Immature natural killer cell (primary cell): Measurements from ENCODE around the gene JPH3. TPM values are rescaled to one million over a fixed set of nuclear protein-coding genes. Genes with fewer than 3 reads are reported as not detected.

Experiments
- DNase-seq, 3 donors: peaks; one replicate each; pipeline ENCODE4 v3.0.0; 2022; ENCODE audit warnings: mixed read lengths in 1 of 3
- H3K27ac Mint-ChIP-seq, 6 donors: one replicate each; pipeline ENCODE4 v1.8.0; 2020; ENCODE audit warnings: mixed read lengths in 6 of 6, mild to moderate bottlenecking in 5 of 6, inconsistent platforms in 4 of 6, moderate library complexity in 3 of 6
- H3K27me3 Mint-ChIP-seq, 3 donors: one replicate each; pipeline ENCODE4 v1.8.0; 2020 to 2021; ENCODE audit warnings: low read depth in 3 of 3, mild to moderate bottlenecking in 3 of 3, mixed read lengths in 3 of 3, moderate library complexity in 3 of 3, inconsistent platforms in 1 of 3
- H3K36me3 Mint-ChIP-seq, 3 donors: one replicate each; pipeline ENCODE4 v1.8.0; 2020; ENCODE audit warnings: mixed read lengths in 3 of 3, inconsistent platforms in 2 of 3, mild to moderate bottlenecking in 2 of 3
- H3K4me1 Mint-ChIP-seq, 2 donors: one replicate each; pipeline ENCODE4 v1.8.0; 2020; ENCODE audit warnings: inconsistent platforms in 2 of 2, mild to moderate bottlenecking in 2 of 2, mixed read lengths in 2 of 2, moderate library complexity in 1 of 2
- H3K4me3 Mint-ChIP-seq, 5 donors: one replicate each; pipeline ENCODE4 v1.8.0; 2020; ENCODE audit warnings: mild to moderate bottlenecking in 5 of 5, mixed read lengths in 5 of 5, inconsistent platforms in 3 of 5, moderate library complexity in 3 of 5
- H3K9me3 Mint-ChIP-seq, 6 donors: one replicate each; pipeline ENCODE4 v1.8.0; 2020; ENCODE audit warnings: mild to moderate bottlenecking in 6 of 6, mixed read lengths in 6 of 6, inconsistent platforms in 4 of 6, moderate library complexity in 3 of 6
- polyA plus RNA-seq, 3 donors: library from polyadenylated mRNA; unstranded; fragments of 300-500 nt; fragmentation: Illumina TruSeq; gene quantifications; one replicate each; pipeline ENCODE4 v1.2.3, GENCODE V29; 2021

JPH3 gene
- polyA plus RNA-seq, 3 donors from 2014 or later: not detected

DNA sequence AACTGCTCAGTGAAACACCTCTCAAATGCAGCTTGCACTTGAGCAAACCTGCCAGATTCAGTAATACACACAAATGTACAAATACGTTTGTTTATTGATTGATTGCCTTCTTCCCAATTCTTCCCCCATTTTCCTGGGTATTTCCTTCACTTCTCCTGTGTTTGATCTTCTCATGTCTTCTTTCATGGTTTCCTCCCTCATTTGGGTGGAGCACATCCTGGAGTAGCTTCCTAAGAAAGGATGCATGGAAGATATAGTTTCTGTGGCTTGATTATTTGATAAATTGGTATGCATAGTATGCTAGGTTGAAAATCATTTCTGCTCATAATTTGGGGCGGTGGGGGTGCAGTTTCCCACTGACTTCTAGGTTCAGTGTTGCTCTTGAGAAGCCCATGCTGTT lies 28.8 kb downstream of the JPH3 start:
- peaks cover 3 to 5% (median 5%) of the 10 kb centered on the region in 3 donors for H3K27me3 Mint-ChIP-seq
- H3K27ac Mint-ChIP-seq: no peak overlapping the region
- H3K9me3 Mint-ChIP-seq: peaks cover 0 to 15% (median 5%) of the 10 kb centered on the region in 6 donors
- H3K4me3 Mint-ChIP-seq: no peak overlapping the region
- H3K36me3 Mint-ChIP-seq: peaks cover 0 to 9% (median 0%) of the 10 kb centered on the region in 3 donors
- H3K4me1 Mint-ChIP-seq: peaks cover 12 to 13% of the 10 kb centered on the region in 2 donors
- no peak for DNase-seq

DNA sequence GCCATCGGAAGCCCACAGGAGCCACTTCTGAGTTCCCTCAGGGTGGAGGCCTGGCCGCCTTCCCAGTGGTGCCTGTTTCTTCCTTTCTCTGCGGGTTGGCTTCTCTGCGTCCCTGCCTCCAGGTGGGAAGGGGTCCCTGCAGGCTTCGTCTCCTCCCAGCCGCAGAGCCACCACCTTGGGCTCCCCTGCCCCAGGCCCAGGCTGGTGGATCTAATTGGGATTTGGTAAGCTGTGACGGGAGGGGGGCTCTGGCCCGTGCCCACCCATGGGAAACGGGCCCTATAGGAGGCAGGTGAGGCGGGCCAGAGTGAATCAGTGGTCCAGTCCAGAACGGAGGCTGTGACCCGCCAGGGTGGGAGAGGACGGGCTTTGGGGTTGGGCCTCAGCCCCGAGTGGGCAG lies 32.1 kb downstream of the JPH3 start:
- H3K9me3 Mint-ChIP-seq: peaks cover 0 to 15% (median 5%) of the 10 kb centered on the region in 6 donors
- H3K27me3 Mint-ChIP-seq: peaks cover 4 to 11% (median 5%) of the 10 kb centered on the region in 3 donors
- peaks cover 0 to 9% (median 0%) of the 10 kb centered on the region in 3 donors for H3K36me3 Mint-ChIP-seq
- H3K4me1 Mint-ChIP-seq: peaks cover 22 to 24% of the 10 kb centered on the region in 2 donors
- DNase-seq: no peak
- H3K4me3 Mint-ChIP-seq: no peak overlapping the region
- H3K27ac Mint-ChIP-seq: no peak overlapping the region

DNA sequence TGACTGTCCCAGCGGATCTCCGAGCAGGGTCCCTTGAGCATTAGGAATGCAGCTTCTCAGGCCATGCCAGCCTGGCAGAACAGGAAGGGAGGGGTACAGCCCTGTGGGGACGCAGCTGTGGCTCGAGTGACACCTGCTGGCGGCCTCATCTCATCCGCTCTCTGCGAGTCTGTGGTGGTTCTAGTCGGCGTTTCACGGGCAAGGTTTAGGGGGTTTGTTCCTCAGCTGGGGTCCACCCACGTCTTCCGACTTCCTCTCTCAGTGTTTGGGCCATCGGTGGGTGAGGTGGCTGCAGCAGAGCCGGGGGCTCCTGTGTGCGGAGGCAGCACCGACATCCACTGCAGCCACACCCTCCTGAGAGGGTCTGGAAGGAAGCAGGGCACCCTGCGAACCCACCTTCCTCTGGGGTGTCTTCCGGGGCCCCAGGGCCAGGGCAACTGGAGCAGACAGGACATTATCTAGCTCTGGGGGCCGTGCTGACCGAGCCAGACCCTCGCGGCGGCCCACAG lies 33.3 kb downstream of the JPH3 start:
- H3K36me3 Mint-ChIP-seq: peaks cover 0 to 6% (median 0%) of the 10 kb centered on the region in 3 donors
- peaks cover 22 to 24% of the 10 kb centered on the region in 2 donors for H3K4me1 Mint-ChIP-seq
- H3K4me3 Mint-ChIP-seq: peak overlapping the region; percentile 74 to 90 (median 86)
- DNase-seq: peak; percentile 58 to 65 (median 60)
- H3K27me3 Mint-ChIP-seq: peaks cover 4 to 13% (median 6%) of the 10 kb centered on the region in 3 donors
- peaks cover 0 to 14% (median 5%) of the 10 kb centered on the region in 6 donors for H3K9me3 Mint-ChIP-seq
- H3K27ac Mint-ChIP-seq: peak overlapping the region in 5 of 6 donors; percentile 4 to 84 (median 78)

DNA sequence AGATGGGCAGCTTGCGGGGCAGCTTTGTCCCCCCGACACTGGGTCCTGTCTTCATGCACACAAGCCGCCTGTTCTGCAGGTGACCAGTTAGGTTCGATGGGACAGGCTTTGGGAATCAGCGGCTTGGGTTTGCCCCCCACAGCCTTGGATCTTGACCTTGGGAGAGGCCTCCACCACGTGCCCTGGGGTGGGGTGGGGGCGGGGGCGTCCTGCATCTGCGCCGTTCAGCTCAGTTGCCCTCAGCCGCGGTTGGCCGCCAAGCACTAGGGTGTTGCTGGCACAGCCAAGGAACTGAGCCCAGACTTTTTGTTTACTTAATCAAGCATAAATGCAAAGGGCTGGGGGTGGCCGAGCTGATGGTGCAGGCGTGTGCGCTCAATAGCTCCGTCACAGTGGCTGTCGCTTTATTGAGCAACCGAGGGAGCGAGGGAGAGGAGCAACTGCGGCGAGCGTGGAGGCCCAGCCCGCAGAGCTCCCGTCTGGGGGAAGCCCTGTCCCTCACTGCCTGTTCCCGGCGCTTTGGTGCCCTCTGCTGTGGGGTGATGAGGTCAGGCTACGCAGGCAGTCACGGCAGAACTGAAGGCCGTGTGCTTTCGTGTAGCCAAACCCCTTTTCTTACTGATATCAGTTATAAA lies 33.9 kb downstream of the JPH3 start:
- peaks cover 4 to 13% (median 4%) of the 10 kb centered on the region in 3 donors for H3K27me3 Mint-ChIP-seq
- H3K27ac Mint-ChIP-seq: peak overlapping the region; percentile 21 to 84 (median 67)
- DNase-seq: peak; percentile 70 to 77 (median 74)
- peaks cover 22 to 24% of the 10 kb centered on the region in 2 donors for H3K4me1 Mint-ChIP-seq
- peaks cover 0 to 8% (median 4%) of the 10 kb centered on the region in 6 donors for H3K9me3 Mint-ChIP-seq
- peaks cover 0 to under 1% (median 0%) of the 10 kb centered on the region in 3 donors for H3K36me3 Mint-ChIP-seq
- H3K4me3 Mint-ChIP-seq: peak overlapping the region; percentile 74 to 90 (median 86)

DNA sequence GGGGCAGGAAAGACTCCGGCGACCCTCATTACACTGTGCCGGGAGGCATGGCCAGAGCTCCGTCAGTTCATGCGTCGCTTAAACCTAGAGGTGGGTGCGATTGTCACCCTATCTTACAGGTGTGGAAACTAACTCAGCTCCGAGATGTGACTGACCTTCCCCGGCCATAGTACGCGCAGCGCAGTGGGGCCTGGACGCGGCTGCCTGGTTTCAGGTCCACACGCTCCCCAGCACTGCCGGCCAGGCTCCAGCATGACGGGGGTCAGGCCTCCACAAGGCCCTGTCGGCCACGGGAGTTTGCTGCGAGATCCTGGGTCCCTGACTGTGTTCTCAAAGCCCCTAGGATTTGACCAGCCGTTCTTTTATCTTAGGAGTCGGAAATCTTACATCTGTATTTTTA lies 34.4 kb downstream of the JPH3 start:
- peaks cover 0 to 3% (median 0%) of the 10 kb centered on the region in 6 donors for H3K9me3 Mint-ChIP-seq

DNA sequence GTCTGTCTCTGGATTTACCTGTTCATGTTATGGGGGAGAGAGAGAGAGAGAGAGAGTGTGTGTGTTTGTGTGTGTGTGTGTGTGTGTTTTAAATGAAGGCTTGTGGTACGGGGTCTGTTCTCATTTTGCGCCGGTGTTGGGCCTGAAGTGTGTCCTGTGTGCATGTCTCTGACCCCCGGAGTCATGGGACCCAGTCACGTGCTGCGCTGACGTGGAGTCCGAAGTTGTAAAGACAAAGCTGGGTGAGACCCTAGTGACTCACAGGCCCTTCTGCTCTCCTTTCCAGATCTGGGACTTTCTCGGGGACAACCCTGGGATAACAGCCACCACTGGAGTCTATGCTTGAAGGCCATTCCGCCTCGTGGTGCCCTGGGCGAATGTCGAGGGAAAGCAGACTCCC lies 35.0 kb downstream of the JPH3 start:
- H3K4me3 Mint-ChIP-seq: peak overlapping the region in 2 of 5 donors; percentile 8 to 86
- H3K9me3 Mint-ChIP-seq: no peaks in the 10 kb centered on the region
- no peak for DNase-seq
- H3K4me1 Mint-ChIP-seq: peaks cover 22 to 24% of the 10 kb centered on the region in 2 donors
- H3K27me3 Mint-ChIP-seq: peaks cover 4 to 12% (median 5%) of the 10 kb centered on the region in 3 donors
- H3K27ac Mint-ChIP-seq: peak overlapping the region in 2 of 6 donors; percentile 35 to 58
- no peaks in the 10 kb centered on the region for H3K36me3 Mint-ChIP-seq

More for the DNA sequence above, 34.4 kb downstream of the JPH3 start:
- Mint-ChIP-seq H3K36me3 (no peaks in the 10 kb centered on the region), H3K4me1 (peaks cover 22 to 24% of the 10 kb centered on the region in 2 donors), H3K27me3 (peaks cover 4 to 13% (median 6%) of the 10 kb centered on the region in 3 donors), H3K27ac (peak overlapping the region in 3 of 6 donors; percentile 35 to 84 (median 67)), H3K4me3 (peak overlapping the region in 4 of 5 donors; percentile 74 to 90 (median 87))
- no peak for DNase-seq

DNA sequence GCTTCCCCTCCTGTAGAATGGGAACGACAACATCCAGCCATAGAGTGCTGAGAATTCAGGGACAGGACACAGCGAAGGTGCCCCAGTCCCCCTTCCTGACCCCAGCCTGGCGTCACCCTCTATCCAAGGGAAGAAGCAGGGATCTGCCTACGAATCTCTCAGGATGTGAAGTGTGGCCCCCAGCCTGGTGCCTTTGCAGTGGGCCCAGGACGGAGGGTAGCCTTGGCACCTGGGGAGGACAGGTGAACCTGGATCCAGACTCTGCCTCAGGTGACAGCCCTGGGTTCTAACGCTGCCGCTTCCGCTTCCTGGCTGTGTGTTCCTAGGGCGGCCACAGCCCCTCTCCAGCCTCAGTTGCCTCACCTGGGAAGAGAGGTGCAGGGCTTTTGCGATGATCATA lies 36.4 kb downstream of the JPH3 start:
- Mint-ChIP-seq H3K27me3 (peaks cover 2 to 10% (median 5%) of the 10 kb centered on the region in 3 donors), H3K9me3 (no peaks in the 10 kb centered on the region), H3K36me3 (no peaks in the 10 kb centered on the region), H3K27ac (no peak overlapping the region), H3K4me3 (no peak overlapping the region), H3K4me1 (peaks cover 22 to 24% of the 10 kb centered on the region in 2 donors)
- no peak for DNase-seq

DNA sequence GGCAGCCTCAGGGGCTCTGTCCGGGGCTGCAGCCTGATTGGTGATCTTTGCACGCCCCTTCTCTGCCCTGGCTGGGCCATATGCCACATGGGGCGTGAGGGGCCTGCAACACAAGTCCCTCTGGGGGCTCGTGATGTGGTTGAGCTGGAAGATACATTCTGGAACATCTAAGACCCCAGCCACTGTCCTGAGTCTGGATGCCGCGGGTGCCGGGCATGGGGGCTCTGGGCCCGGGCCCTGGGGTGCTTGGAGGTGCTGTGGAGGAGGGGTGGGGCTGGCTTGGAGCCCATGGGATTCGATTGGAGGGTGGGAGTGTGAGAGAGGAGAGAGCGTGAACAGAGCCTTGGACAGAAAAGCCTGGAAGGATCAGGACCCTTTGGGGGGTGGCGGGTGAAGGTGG lies 39.4 kb downstream of the JPH3 start:
- no peaks in the 10 kb centered on the region for H3K36me3 Mint-ChIP-seq
- peaks cover 2 to 9% (median 5%) of the 10 kb centered on the region in 3 donors for H3K27me3 Mint-ChIP-seq
- H3K4me3 Mint-ChIP-seq: no peak overlapping the region

DNA sequence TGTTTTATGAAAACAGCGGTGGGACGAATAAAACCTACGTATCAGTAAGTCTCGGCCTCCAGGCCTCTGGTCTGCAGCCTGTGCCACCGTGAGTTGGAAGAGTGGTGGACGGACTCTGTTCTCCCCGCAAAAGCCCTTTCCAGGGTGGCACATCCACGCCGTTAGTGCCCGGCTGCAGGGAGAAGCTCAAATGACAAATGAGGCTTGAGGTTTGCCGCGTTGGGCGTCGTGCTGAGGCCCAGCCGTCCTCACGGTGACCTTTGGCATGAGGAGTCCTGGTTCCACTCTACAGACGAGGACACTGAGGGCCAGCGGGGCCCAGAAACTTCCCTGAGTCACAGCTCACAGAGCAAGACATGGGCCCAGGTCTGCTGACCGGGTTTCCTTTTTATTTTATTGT lies 40.2 kb downstream of the JPH3 start:
- Mint-ChIP-seq H3K36me3 (no peaks in the 10 kb centered on the region), H3K27ac (no peak overlapping the region), H3K4me1 (no peaks in the 10 kb centered on the region)

More for the DNA sequence above, 39.4 kb downstream of the JPH3 start:
- H3K9me3 Mint-ChIP-seq: no peaks in the 10 kb centered on the region
- H3K27ac Mint-ChIP-seq: no peak overlapping the region
- H3K4me1 Mint-ChIP-seq: peaks cover 4 to 6% of the 10 kb centered on the region in 2 donors
- DNase-seq: no peak

DNA sequence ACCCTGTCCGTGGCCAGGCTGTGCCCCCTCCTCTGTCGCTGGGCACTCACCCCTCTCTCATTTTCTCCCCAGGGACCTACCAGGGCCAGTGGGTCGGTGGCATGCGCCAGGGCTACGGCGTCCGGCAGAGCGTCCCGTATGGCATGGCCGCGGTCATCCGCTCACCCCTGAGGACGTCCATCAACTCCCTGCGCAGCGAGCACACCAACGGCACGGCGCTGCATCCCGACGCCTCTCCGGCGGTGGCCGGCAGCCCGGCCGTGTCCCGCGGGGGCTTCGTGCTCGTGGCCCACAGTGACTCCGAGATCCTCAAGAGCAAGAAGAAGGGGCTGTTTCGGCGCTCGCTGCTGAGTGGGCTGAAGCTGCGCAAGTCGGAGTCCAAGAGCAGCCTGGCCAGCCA lies 41.9 kb downstream of the JPH3 start:
- Mint-ChIP-seq H3K27me3 (peaks cover 3 to 7% (median 5%) of the 10 kb centered on the region in 3 donors), H3K36me3 (no peaks in the 10 kb centered on the region), H3K4me3 (no peak overlapping the region), H3K27ac (no peak overlapping the region), H3K4me1 (no peaks in the 10 kb centered on the region), H3K9me3 (no peaks in the 10 kb centered on the region)
- no peak for DNase-seq

More for the DNA sequence above, 40.2 kb downstream of the JPH3 start:
- no peak for DNase-seq
- Mint-ChIP-seq H3K9me3 (no peaks in the 10 kb centered on the region), H3K4me3 (no peak overlapping the region), H3K27me3 (peaks cover 1 to 7% (median 5%) of the 10 kb centered on the region in 3 donors)

DNA sequence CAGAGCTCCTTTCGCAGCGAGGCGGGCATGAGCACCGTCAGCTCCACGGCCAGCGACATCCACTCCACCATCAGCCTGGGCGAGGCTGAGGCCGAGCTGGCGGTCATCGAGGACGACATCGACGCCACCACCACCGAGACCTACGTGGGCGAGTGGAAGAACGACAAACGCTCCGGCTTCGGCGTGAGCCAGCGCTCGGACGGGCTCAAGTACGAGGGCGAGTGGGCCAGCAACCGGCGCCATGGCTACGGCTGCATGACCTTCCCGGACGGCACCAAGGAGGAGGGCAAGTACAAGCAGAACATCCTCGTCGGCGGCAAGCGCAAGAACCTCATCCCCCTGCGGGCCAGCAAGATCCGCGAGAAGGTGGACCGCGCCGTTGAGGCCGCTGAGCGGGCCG lies 42.3 kb downstream of the JPH3 start:
- Mint-ChIP-seq H3K9me3 (no peaks in the 10 kb centered on the region), H3K4me3 (no peak overlapping the region), H3K27me3 (peaks cover 3 to 6% (median 5%) of the 10 kb centered on the region in 3 donors), H3K27ac (no peak overlapping the region), H3K4me1 (no peaks in the 10 kb centered on the region), H3K36me3 (no peaks in the 10 kb centered on the region)
- no peak for DNase-seq

DNA sequence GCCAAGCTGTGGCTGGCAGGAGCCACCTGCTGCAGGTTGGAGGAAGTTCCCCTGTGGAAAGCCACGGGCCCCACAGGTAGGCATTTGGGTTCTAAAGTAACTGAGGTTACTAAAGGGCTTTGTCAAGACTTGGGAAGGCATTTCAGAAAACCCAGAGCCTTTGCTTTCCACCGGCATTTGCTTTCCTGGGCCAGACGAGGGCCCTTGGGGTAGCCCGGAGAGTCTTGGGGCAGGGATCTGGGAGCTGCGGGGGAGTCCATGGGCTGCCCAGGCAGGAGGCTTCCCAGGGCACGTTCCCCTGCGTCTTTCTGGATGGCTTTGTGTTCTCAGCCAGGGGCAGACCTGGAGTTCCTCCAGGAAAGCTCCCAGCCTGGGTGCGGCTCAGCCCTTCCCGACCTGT lies 43.5 kb downstream of the JPH3 start:
- Mint-ChIP-seq H3K4me3 (no peak overlapping the region), H3K27me3 (peaks cover 2 to 6% (median 5%) of the 10 kb centered on the region in 3 donors), H3K27ac (no peak overlapping the region), H3K36me3 (no peaks in the 10 kb centered on the region), H3K9me3 (no peaks in the 10 kb centered on the region), H3K4me1 (no peaks in the 10 kb centered on the region)
- DNase-seq: no peak

DNA sequence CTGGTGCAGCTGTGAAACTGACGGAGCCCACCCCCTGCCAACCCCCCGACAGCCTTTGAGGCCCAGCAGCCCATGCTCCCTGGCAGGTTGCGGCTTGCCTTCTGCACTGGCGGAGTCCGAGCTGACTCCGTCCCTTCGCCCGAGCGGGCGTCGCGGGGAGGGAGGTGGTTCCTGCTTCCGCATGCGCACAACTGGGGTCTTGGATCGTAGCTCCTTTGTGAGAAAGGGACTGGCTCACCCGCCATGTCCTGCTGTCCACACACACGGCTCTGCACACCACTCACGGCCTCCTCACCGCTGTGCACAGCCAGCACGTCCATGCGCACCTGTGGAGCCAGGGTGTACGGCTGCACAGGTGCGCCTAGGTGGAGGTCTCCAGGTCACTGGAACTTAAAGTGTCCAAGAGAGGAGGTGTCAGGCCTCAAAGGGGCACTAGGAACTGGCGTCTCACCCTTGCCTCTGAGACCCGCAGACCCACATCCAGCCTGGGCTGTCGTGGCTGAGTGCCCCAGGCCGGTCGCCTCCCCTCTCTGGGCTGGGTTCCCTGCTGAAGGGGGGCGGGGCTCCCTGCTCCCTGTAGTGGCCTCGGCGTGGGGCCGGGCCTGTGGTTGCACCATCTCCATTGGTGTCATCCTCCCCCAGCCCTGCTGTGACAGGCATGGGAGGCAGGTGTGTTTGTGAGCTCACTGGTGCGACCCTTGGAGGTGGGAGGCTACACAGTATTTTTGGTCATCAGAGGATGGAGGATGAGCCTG lies 45.3 kb downstream of the JPH3 start:
- H3K4me3 Mint-ChIP-seq: no peak overlapping the region
- peaks cover 0 to 6% (median 5%) of the 10 kb centered on the region in 3 donors for H3K27me3 Mint-ChIP-seq
- no peaks in the 10 kb centered on the region for H3K9me3 Mint-ChIP-seq
- H3K27ac Mint-ChIP-seq: no peak overlapping the region
- no peaks in the 10 kb centered on the region for H3K36me3 Mint-ChIP-seq
- H3K4me1 Mint-ChIP-seq: no peaks in the 10 kb centered on the region
- DNase-seq: no peak

DNA sequence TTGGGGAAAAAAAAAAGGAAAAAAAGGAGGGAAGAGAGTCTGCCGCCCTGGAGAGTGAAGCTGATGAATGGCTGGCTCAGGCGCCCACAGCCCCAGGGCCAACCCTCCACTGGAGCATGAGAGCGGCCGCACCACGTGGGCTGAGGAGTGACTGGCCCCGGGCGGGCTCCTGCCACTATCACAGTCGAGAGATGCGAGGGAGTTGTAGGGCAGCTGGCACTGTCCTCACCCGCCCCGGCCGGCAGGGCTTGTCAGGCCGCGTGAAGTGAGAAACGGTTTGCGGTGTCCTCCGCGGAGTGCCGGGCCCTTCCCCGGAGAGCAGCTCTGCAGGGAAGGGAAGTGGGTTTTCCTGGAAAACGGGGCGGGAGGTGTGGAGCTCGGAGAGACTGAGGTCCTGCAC lies 45.9 kb downstream of the JPH3 start:
- H3K36me3 Mint-ChIP-seq: no peaks in the 10 kb centered on the region
- no peaks in the 10 kb centered on the region for H3K9me3 Mint-ChIP-seq
- no peak for DNase-seq
- H3K4me1 Mint-ChIP-seq: no peaks in the 10 kb centered on the region
- peaks cover 0 to 6% (median 5%) of the 10 kb centered on the region in 3 donors for H3K27me3 Mint-ChIP-seq
- H3K4me3 Mint-ChIP-seq: no peak overlapping the region
- no peak overlapping the region for H3K27ac Mint-ChIP-seq
